HG03159 (cell line): ENCODE results near the gene STUB1.

Experiments used
- ATAC-seq: cut with Tn5 transposase; IDR thresholded peaks from one replicate; pipeline ENCODE4 v1.9.1; 2021; ENCODE audit warnings: mild to moderate bottlenecking, moderate library complexity; ENCODE audit not compliant: unreplicated experiment

The STUB1 gene

DNA sequence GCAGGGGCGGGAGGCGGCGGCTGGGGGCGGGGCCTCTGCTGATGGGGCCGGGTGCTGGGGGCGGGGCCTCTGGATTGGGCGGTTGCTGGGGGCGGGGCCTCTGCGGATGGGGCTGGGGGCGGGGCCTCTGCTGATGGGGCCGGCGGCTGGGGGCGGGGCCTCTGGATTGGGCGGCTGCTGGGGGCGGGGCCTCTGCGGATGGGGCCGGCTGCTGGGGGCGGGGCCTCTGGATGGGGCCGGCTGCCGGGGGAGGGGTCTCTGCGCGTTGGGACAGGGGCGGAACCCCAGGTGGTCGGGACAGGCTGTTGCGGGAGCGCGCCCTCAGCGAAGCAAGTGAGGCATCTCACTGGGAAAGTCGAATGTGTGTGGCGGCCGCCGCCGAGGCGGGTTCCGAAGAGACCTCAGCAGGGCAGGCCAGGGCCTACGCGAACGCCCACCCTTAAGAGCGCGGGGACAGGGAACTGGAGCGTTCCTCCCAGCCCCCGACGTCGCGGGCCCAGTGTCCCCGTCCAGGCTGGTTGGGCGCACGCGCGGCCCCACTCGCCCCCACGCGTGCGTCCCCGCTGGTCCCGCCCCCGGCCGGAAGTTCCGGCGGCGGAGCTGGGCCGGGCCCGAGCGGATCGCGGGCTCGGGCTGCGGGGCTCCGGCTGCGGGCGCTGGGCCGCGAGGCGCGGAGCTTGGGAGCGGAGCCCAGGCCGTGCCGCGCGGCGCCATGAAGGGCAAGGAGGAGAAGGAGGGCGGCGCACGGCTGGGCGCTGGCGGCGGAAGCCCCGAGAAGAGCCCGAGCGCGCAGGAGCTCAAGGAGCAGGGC is at the start of gene STUB1:
Gene STUB1 (plus strand): TSS at position 597 of the 811 bp plus-strand sequence. CDS start 116 bp downstream, at position 713.
- peak; percentile 32 for ATAC-seq

DNA sequence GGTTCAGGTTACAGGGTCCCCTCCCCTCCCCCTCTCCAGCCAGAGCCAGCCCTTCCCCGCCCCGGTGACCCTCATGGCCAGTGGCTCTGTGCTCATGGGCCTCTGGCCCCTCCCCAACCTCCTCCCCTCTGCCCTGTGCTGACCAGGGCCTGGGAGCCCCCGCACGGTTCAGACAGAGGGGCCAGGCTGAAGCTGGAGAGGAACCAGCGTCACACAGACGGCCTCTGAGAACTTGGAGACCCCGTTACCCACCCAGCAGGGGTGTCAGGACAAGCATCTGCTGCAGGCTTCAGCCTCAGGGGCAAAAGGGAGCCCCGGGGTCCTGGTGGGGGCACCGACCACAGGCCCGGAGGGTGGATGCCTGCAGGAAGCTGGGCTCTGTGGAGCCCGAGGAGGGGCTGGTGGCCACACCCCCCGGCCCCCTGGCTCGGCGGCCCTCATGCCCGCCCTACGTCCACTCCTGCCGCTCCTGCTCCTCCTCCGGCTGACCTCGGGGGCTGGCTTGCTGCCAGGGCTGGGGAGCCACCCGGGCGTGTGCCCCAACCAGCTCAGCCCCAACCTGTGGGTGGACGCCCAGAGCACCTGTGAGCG is 49.3 kb upstream of the STUB1 start, which contains the start of gene WFIKKN1:
Gene WFIKKN1 (plus strand): TSS at position 171 of the 591 bp plus-strand sequence. CDS start 269 bp downstream, at position 440.
- no peak for ATAC-seq

DNA sequence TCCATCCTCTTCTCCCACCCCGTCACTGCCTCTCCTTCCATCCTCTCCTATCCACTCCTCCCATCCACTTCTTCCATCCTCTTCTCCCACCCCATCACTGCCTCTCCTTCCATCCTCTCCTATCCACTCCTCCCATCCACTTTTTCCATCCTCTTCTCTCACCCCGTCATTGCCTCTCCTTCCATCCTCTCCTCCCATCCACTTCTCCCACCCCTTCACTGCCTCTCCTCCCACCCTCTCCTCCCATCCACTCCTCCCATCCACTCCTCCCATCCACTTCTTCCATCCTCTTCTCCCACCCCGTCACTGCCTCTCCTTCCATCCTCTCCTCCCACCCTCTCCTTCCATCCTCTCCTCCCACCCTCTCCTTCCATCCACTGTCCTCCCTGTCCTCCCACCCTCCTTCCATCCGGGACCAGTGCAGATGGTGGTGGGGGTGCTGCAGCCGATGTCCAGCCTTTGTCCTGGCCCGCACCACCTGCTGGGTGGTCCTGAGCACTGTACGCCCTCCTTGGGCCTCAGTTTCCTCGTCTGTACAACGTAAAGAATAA is 48.3 kb upstream of the STUB1 start:
- ATAC-seq: no peak

DNA sequence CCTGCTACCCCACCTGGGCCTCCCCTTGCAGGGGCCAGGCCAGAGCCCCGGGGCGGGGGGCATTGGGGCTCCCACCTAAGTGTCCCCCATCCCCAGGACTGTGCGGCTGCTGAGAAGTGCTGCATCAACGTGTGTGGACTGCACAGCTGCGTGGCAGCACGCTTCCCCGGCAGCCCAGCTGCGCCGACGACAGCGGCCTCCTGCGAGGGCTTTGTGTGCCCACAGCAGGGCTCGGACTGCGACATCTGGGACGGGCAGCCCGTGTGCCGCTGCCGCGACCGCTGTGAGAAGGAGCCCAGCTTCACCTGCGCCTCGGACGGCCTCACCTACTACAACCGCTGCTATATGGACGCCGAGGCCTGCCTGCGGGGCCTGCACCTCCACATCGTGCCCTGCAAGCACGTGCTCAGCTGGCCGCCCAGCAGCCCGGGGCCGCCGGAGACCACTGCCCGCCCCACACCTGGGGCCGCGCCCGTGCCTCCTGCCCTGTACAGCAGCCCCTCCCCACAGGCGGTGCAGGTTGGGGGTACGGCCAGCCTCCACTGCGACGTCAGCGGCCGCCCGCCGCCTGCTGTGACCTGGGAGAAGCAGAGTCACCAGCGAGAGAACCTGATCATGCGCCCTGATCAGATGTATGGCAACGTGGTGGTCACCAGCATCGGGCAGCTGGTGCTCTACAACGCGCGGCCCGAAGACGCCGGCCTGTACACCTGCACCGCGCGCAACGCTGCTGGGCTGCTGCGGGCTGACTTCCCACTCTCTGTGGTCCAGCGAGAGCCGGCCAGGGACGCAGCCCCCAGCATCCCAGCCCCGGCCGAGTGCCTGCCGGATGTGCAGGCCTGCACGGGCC is 47.5 kb upstream of the STUB1 start:
- no peak for ATAC-seq

DNA sequence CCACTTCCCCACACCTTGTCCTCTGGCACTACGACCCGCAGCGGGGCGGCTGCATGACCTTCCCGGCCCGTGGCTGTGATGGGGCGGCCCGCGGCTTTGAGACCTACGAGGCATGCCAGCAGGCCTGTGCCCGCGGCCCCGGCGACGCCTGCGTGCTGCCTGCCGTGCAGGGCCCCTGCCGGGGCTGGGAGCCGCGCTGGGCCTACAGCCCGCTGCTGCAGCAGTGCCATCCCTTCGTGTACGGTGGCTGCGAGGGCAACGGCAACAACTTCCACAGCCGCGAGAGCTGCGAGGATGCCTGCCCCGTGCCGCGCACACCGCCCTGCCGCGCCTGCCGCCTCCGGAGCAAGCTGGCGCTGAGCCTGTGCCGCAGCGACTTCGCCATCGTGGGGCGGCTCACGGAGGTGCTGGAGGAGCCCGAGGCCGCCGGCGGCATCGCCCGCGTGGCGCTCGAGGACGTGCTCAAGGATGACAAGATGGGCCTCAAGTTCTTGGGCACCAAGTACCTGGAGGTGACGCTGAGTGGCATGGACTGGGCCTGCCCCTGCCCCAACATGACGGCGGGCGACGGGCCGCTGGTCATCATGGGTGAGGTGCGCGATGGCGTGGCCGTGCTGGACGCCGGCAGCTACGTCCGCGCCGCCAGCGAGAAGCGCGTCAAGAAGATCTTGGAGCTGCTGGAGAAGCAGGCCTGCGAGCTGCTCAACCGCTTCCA is 46.7 kb upstream of the STUB1 start:
- ATAC-seq: no peak

DNA sequence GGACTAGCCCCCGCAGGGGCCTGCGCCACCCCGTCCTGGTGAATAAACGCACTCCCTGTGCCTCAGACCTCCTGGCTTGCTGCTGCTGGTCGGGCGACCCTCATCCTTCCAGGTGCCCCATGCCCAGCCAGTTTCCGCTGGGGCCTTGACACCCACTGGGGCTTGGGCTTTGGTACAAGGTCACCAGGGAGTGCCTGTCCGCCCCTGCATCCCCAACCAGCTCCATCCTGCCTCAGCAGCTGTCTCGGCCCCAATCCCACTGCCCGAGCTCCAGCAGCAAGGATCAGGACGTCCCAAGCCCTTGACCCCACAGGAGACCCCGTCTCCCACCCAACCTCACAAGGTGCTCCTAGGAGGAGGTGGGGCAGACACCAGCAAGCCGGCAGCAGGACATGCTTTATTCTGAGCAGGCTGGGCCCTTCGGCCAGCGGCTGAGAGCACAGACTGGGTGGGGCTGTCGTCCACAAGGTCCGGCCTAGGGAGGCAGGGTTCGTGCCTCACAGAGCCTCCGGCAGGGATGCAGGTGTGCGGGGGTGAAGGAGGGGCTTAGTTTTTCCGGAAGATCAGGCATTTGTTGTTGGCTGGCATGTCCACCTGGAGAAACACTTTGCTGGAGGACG is 46.0 kb upstream of the STUB1 start:
- no peak for ATAC-seq

DNA sequence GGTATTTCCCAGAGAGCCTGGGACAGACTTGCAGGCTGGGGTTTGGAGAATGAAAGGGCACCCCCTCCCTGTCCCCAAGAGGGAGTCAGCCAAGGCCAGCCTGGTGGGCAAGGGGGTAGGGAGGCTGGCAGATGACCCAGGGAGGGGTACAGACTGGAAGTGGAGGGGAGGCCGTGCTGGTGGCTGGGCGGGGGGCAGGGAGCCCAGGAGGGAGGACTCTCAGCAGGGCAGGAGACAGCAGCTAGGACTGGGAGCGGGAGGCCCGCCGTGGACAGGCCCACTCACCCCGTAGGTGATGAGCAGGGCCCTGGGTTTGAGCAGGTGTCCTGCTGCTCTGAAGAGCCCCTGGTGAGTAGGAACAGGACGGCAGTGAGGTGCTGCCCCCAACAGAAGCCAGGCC is 45.2 kb upstream of the STUB1 start:
- no peak for ATAC-seq

DNA sequence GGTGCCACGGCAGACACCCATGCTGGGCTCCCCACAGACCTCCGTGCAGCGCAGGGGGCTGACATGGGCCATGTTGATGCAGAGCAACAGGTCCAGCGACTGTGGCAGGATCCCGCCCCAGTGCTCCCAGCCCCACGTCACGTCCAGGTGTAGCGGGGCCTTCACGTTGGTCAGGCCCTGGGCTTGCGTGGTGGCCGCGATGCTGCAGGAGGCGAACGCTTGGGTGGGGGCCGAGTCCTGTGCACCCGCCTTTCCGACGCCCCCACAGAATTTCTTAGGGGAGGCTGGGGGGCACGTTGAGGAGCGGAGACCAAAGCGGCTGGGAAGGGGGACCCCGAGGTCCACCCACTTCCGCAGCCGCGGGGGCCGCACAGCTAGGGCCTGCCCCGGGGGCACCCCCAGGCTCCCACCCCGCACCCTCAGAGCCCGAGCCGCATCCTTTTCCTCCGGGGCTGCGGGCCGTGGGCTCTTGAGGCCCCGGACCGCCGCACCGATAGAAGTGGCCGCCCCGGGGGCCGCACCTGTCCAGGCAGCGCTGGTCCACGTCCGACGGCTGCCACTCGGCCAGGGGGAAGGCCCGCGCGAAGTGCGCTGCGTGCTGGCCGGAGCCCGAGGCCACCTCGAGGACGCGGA is 44.5 kb upstream of the STUB1 start:
- ATAC-seq: peak; percentile 2

DNA sequence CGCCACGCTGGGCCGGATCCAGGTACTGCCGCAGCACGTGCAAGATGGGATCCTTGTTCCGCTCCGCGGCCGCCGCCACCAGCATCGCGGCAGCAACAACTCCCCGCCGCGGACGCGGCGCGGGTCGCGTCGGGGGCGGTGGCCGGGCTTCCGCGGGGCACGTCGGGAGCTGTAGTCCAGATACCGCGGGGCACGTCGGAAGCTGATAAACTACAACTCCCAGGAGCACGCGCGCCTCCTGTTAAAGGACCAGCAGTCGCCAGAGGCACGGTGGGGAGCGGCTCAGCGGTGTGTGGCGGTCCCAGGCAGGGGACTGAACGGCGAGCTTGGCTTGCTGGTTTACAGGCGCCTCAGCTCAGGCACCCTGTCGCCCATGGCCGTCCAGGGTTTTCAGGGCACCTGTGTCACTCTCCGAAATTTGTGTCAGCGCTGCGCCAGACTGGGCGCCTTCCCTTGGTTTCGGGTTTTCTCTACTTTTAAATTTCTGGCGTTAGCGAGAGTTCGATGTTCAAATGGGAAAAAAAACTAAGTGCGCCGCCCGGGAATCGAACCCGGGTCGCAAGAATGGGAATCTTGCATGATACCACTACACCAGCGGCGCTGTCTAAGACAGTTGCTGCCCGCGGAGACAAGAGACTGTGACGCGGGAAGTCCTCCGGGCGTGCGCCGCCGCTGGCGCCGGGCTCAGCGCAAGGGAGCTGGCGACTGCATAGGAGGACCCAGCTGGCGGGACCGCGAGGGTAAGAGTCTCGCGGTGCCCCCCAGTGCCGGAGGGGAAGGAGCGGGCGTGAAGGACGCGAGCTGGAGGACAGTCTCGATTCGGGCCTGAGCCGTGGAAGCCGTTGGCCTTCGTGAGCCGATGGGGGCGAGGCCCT is 43.8 kb upstream of the STUB1 start, which contains the start of gene METTL26:
Gene METTL26 (minus strand): TSS at position 100 of the 875 bp plus-strand sequence. CDS start 15 bp downstream, at position 85.
- ATAC-seq: peak; percentile 67

DNA sequence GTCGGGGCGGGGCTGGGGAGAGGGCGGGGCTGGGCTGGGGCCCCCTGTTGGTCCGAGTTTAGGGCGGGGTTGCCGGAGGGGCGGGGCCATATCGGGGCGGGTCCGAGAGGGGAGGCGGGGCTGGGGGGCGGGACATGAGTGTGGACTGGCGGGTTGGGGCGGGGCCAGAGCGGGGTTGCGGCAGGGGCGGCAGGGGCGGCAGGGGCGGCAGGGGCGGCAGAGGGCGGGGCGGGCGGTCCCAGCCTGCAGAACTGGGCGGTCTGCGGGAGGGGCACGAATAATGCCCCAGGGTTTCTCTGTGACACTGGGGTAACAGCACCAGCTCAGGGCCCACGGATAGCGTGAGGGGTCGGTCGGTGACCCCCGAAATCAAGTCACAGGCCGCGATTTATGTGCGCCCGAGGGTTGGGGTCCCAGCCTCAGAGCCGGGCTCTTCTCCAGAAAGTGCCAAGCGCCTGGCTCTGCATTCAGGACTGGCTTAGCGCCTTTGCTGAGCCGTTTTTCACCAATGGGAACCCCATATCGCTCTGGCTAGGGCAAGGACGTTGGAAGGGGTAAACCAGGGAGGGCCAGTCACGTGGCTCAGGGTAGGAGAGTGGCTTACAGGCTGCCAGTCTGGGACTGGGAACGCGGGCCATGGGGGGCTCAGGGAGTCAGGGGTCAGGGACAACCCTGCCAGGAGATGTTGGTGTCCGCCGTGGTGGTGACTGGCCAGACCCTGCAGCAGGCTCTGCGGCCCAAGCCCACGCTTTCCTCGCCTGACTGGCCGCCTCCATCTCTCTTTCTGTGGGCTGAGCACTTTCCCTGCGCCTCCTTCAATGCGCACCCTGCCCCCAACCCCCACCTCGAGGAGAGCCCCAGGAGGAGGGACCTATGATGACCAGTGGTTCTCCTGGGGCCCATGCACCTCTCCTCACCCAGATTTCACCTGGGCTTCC is 42.9 kb upstream of the STUB1 start:
- ATAC-seq: no peak

DNA sequence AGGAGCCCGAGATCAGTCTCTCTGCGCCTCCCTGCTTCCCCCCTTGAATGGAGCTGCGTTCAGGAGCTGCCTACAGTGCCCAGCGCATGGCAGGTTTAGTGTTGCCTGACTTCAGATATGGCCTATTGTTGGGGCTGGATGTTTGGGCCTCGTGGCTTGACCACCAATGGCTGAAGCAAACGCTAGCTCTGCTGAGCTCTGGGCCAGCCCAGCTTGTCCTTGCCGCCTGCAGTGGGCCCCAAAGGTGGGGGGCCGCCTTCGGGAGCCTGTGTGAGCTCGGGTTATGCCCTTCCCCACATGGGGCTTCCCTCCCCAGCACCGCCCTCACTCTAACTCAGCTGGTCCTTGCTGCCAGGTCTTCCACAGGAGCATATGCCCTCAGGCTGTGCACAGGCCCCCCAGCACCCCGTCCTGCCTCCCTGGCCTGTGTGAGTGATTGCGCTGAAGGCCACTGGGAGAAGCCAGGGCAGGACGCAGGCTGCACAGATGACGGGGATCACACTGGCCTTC is 42.1 kb upstream of the STUB1 start:
- no peak for ATAC-seq

DNA sequence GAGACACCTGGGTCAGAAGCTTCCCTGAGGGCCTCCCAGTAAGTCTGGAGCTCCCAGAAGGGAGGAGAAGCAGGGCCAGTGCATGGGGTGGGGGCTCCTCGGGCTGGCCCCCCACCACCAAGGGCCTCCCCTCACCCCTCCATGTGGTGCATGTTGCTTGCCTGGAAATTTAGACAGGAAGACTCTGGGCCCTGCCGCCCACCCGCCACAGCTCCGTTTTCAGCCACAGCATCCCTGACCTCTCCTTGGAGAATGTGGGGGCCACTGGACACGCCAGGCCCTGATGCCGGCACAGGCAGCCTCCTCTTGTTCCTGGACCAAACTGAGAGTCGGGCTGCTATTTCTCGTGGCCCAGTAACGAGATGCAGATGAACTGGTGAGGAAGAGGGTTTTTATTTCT is 41.4 kb upstream of the STUB1 start:
- ATAC-seq: no peak

DNA sequence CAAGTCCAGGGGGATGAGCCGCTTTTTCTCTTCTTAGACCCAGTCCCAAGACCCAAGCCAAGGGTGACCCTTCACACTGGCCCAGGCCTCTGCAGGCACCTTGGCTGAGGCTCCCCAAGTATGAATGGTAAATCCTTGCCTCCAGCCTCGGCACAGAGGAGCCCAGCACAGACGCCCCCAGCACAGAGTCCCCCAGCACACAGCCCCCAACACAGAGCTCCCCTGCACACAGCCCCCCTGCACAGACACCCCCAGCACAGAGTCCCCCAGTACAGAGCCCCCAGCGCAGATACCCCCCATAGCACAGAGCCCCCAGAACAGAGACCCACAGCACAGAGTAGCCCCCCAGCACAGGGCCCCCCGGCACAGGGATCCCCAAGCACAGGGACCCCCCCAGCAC is 39.6 kb upstream of the STUB1 start:
- no peak for ATAC-seq

DNA sequence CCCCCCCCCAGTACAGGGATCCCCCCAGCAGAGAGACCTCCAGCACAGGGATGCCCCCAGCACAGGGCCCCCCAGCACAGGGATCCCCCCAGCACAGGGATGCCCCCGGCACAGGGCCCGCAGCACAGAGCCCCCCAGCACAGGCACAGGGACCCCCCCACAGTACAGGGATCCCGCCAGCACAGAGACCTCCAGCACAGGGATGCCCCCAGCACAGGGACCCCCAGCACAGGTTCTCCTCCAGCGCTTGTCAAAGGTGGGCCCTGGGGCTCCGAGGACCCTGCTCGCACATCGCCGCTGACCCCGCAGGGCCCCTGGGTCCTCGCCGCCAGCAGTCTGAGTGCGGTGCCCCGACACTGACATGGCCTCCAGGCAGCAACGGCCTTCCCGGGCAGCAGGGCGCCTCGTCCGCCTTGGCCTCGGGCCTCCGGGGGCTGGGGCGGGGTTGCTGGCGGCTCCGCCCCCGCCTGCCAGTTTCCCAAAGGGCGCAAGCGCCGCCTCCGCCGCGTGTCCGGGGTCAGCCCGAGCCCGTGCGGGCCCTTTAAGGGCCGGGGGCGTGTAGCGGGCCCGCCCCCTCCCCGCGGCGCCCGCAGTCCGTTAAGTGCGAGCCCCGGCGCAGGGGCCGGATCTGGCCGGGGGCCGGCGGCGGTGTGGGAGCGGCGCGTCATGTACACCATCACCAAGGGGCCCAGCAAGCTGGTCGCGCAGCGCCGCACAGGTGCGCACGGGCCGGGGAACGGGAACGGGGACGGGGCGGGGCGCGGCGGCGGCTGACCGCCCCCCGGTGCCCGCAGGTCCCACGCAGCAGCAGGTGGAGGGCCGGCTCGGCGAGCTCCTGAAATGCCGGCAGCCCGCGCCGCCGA is 38.7 kb upstream of the STUB1 start, which contains the start of gene MCRIP2:
Gene MCRIP2 (plus strand): TSS at position 503 of the 863 bp plus-strand sequence. CDS start 164 bp downstream, at position 667.
- ATAC-seq: peak; percentile 51

DNA sequence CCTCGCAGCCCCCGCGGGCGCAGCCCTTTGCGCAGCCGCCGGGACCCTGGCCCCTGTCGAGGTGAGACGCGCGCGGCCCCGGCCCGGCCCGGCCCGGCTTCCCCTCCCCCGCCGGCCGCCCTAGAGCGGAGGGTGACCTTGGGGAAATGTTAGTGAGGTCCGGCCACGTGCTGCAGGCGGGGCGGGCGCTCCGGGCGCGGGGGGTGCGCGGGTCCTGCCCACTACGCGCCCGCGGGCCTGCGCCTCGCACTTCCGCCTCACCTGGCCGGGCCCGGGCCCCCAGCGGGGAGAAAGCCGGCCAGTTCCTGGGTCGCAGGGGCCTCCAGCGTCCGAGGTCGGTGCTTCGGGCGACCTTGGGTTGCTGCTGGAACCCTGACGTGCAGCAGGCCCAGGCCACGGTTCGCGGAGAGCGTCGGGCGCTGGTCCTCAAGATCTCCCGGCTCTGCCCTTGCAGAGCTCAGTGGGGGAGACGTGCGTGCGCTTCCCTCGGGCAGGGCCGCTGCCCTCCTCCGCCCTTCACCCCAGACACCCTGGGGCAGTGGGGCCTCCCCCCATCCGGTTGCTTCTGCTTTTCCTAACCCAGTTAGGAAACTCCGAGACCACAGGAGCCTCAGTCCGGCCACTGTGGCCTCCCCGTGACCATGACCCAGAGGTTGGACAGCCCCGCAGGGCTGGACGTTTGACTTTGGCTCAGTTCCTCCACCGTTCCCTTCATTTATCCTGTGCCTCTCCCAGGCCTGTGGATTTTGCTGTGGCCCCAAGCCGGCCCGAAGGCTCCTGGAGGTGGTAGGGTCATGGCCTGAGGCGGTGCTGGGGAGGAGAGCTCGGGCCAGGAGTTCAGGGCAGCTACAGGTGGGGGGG is 37.8 kb upstream of the STUB1 start:
- ATAC-seq: peak; percentile 34
